ENCODE results near the gene CMC2.

DNA sequence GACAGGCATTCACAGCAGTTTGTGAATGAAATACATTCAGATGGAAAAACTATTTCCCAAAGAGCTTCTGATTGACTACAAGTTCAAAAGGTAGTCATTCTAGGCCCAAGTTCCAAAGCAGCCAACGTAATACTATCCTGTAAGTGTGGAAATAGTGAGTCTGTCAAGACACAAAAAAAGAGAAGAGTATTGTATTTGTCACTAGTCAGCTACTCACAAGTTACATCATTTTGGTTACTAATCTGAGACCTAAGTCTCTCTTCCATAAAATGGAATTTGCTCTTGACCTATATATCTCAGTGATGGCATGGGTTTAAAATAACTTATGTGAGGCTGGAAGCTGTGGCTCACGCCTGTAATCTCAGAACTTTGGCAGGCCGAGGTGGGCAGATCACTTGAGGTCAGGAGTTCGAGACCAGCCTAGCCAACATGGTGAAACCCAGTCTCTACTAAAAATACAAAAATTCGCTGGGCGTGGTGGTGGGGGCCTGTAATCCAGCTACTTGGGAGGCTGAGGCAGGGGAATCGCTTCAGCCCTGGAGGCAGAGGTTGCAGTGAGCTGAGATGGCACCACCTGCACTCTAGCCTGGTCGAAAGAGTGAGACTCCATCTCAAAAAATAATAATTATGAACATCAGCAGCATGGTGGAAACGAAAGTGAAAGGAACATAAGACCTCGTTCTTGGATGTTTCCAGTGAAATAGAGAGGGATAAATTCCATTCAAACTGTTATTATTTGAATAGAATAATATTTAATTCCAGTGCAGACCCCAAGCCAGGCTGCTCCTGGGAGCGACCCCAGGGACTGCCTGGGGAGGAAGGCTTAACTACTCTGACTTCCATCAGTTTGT is 2.9 kb downstream of the CMC2 start:
- TF ChIP-seq POLR2A (IDR thresholded peaks at IDR 0.05) (no peak), POLR2AphosphoS5 (IDR thresholded peaks at IDR 0.05) (no peak)

Data from sigmoid colon (tissue), 4 donors.